Measurements from ENCODE around the gene CHMP1B.
"Not testable (repeated sequence)": the region's sequence is repeated elsewhere in the genome, so short reads cannot be mapped to it uniquely, and the experiment has no call there.

GRCh38 chr18:11892438-11892837 is 41.2 kb downstream of the CHMP1B start:
- not testable (repeated sequence) for TF ChIP-seq CTCF, EP300, POLR2A (IDR thresholded peaks at IDR 0.05)
